Epithelial cell of proximal tubule (primary cell): ENCODE measurements around the gene GGNBP2. TPM values are rescaled to one million over a fixed set of nuclear protein-coding genes. Genes with fewer than 3 reads are reported as not detected.

Source experiments
- DNase-seq: peaks from one replicate; pipeline ENCODE4 v3.0.0-alpha.2; 2011; ENCODE audit warnings: low read depth
- H3K4me3 ChIP-seq: 2 replicates; pipeline ENCODE4 v1.5.1; 2011; ENCODE audit warnings: low read depth, mild to moderate bottlenecking, low read length
- CTCF ChIP-seq: conservative IDR thresholded peaks from 2 replicates; pipeline ENCODE4 v1.5.1; 2012; ENCODE audit warnings: low read depth, mild to moderate bottlenecking, low read length
- total RNA-seq: library from RNA; depleted of rRNA; stranded (reverse); fragments of >200 nt; gene quantifications from 2 replicates; pipeline ENCODE4 v1.2.3, GENCODE V29; 2015

The GGNBP2 gene
- total RNA-seq, 1 donor from 2014 or later = 32.6 TPM

GRCh38 chr17:36515837-36516236, 28.9 kb upstream of the GGNBP2 start:
- TF ChIP-seq CTCF = no peak
- no peak overlapping the region for H3K4me3 ChIP-seq
- no peak for DNase-seq

- H3K4me3 ChIP-seq = no peak overlapping the region
- DNase-seq = no peak
- TF ChIP-seq CTCF = no peak
Measured at GRCh38 chr17:36523113-36523512, 21.6 kb upstream of the GGNBP2 start.

GRCh38 chr17:36524428-36524876, 20.3 kb upstream of the GGNBP2 start:
- no peak overlapping the region for H3K4me3 ChIP-seq
- TF ChIP-seq CTCF = no peak
- no peak for DNase-seq

- no peak overlapping the region for H3K4me3 ChIP-seq
- DNase-seq = no peak
- TF ChIP-seq CTCF = no peak
Measured at GRCh38 chr17:36525113-36525512, 19.6 kb upstream of the GGNBP2 start.

GRCh38 chr17:36525888-36526287, 18.8 kb upstream of the GGNBP2 start:
- DNase-seq = no peak
- TF ChIP-seq CTCF = no peak
- H3K4me3 ChIP-seq = no peak overlapping the region

GRCh38 chr17:36527621-36528250, 17.0 kb upstream of the GGNBP2 start:
- no peak for DNase-seq
- H3K4me3 ChIP-seq = no peak overlapping the region
- no peak for TF ChIP-seq CTCF

- no peak for DNase-seq
- no peak for TF ChIP-seq CTCF
- no peak overlapping the region for H3K4me3 ChIP-seq
Measured at GRCh38 chr17:36529121-36529520, 15.6 kb upstream of the GGNBP2 start.
